Endothelial cell of umbilical vein (primary cell): Measurements from ENCODE around the gene ATAD2B. TPM values are rescaled to one million over a fixed set of nuclear protein-coding genes. Genes with fewer than 3 reads are reported as not detected.

Experiments used
- BruUV-seq: library from RNA; stranded (reverse); fragments of 400-500 nt; replicated peaks from 2 replicates; lab custom pipeline; 2021; lab: Mats Ljungman, UMichigan
- CTCF ChIA-PET: fragments of 300-600, 350-600 bp; sonication (Branson Sonifier 250); formaldehyde crosslinking; loops from one replicate; lab custom pipeline; 2021; ENCODE audit warnings: antibody characterized with exemption, inconsistent platforms; lab: Charles Lee
- POLR2A ChIA-PET: fragments of 300-600, 350-600 bp; sonication (Branson Sonifier 250); formaldehyde crosslinking; loops from one replicate; lab custom pipeline; 2021; ENCODE audit warnings: antibody characterized with exemption, inconsistent platforms; lab: Charles Lee
- DNase-seq: peaks from one replicate; pipeline ENCODE4 v3.0.0-alpha.2; 2011; ENCODE audit warnings: low read depth, low spot score
- FAIRE-seq: peaks from 2 replicates; lab custom pipeline; 2011; peaks lifted over from hg19 to GRCh38; lab: Jason Lieb, UNC
- H2AFZ ChIP-seq: 2 replicates; pipeline ENCODE4 v1.6.0; 2012; ENCODE audit warnings: low read depth, low read length, control low read depth, inconsistent platforms
- H3K27ac ChIP-seq: 2 replicates; pipeline ENCODE4 v1.5.1; 2011; ENCODE audit warnings: low read depth, mild to moderate bottlenecking, control low read depth, low read length, moderate library complexity; ENCODE audit not compliant: insufficient read depth
- H3K27me3 ChIP-seq, 2 experiments: 2 replicates each; pipeline versions ENCODE4 v1.6.0 to v1.6.1; 2011; ENCODE audit warnings: low read length in 2 of 2, mixed read lengths in 1 of 2; ENCODE audit not compliant: control insufficient read depth in 2 of 2, insufficient read depth in 2 of 2
- H3K36me3 ChIP-seq, 2 experiments: 2 replicates in 1 of 2; 3 replicates in 1 of 2; pipeline ENCODE4 v1.5.1; 2011; ENCODE audit warnings: low read length in 2 of 2, mild to moderate bottlenecking in 1 of 2, moderate library complexity in 1 of 2; ENCODE audit not compliant: control insufficient read depth in 2 of 2, insufficient read depth in 2 of 2; ENCODE audit errors: extremely low read depth in 1 of 2
- H3K4me1 ChIP-seq: 3 replicates; pipeline ENCODE4 v1.5.1; 2011; ENCODE audit warnings: mild to moderate bottlenecking, low read length; ENCODE audit not compliant: control insufficient read depth, insufficient read depth; ENCODE audit errors: extremely low read depth
- H3K4me2 ChIP-seq: 2 replicates; pipeline ENCODE4 v1.6.1; 2011; ENCODE audit warnings: low read length, control low read depth, mixed read lengths; ENCODE audit not compliant: insufficient read depth
- H3K4me3 ChIP-seq, 3 experiments: fragments of 200-600 bp in 1 of 3; sonication (generic), shearing (Covaris generic) in 1 of 3; replicated peaks in 1 of 3; 2 replicates each; pipeline ENCODE4 v1.5.1; 2011 to 2016; ENCODE audit warnings: control low read depth in 3 of 3, low read length in 3 of 3, mild to moderate bottlenecking in 2 of 3, inconsistent platforms in 1 of 3, low read depth in 1 of 3, moderate library complexity in 1 of 3; ENCODE audit not compliant: insufficient read depth in 1 of 3
- H3K79me2 ChIP-seq: 2 replicates; pipeline ENCODE4 v1.6.0; 2012; ENCODE audit warnings: low read length, inconsistent platforms; ENCODE audit not compliant: control insufficient read depth, insufficient read depth
- H3K9ac ChIP-seq: replicated peaks from 2 replicates; pipeline ENCODE3; 2011; ENCODE audit warnings: low read length, control low read depth; ENCODE audit not compliant: insufficient read depth; ENCODE audit errors: extremely low read depth
- H3K9me1 ChIP-seq: replicated peaks from 3 replicates; pipeline ENCODE4 v1.6.0; 2011; ENCODE audit warnings: mild to moderate bottlenecking, low read length; ENCODE audit not compliant: control insufficient read depth, insufficient read depth; ENCODE audit errors: extremely low read depth
- H3K9me3 ChIP-seq: replicated peaks from 2 replicates; pipeline ENCODE4 v1.5.1; 2012; ENCODE audit warnings: low read length, inconsistent platforms; ENCODE audit not compliant: control insufficient read depth, insufficient read depth
- H4K20me1 ChIP-seq: replicated peaks from 2 replicates; pipeline ENCODE3; 2011; ENCODE audit warnings: mild to moderate bottlenecking, low read length; ENCODE audit not compliant: control insufficient read depth, insufficient read depth; ENCODE audit errors: extremely low read depth
- EZH2 ChIP-seq: IDR thresholded peaks from 2 replicates; pipeline ENCODE4 v1.6.1; 2012; ENCODE audit warnings: borderline replicate concordance, low read depth, mild to moderate bottlenecking, moderate library complexity, low read length, inconsistent platforms; ENCODE audit not compliant: severe bottlenecking
- FOS ChIP-seq: IDR thresholded peaks from 2 replicates; pipeline ENCODE4 v1.6.1; 2011; ENCODE audit warnings: mild to moderate bottlenecking, low read length, moderate library complexity, borderline replicate concordance; ENCODE audit not compliant: insufficient read depth
- GATA2 ChIP-seq: IDR thresholded peaks from 2 replicates; pipeline ENCODE4 v1.7.0; 2011; ENCODE audit warnings: low read depth, mild to moderate bottlenecking, moderate library complexity, mixed read lengths, low read length; ENCODE audit not compliant: insufficient read length, insufficient read depth
- JUN ChIP-seq: IDR thresholded peaks from 2 replicates; pipeline ENCODE4 v1.6.1; 2011; ENCODE audit warnings: borderline replicate concordance, low read depth; ENCODE audit not compliant: insufficient read length, insufficient read depth
- MYC ChIP-seq: IDR thresholded peaks from one replicate; pipeline ENCODE4 v1.6.1; 2011; ENCODE audit warnings: mild to moderate bottlenecking, low read depth, low read length
- POLR2A ChIP-seq: IDR thresholded peaks from 2 replicates; pipeline ENCODE4 v1.6.1; 2012; ENCODE audit warnings: low read depth, mild to moderate bottlenecking, control low read depth, low read length
- POLR2AphosphoS5 ChIP-seq: IDR thresholded peaks from 2 replicates; pipeline ENCODE4 v1.6.1; 2012; ENCODE audit warnings: low read depth, mild to moderate bottlenecking, control low read depth, low read length, moderate library complexity; ENCODE audit not compliant: insufficient read depth
- dilution Hi-C: fragments of 300-500 bp; cut with MboI; formaldehyde crosslinking; loops from one replicate; pipeline ENCODE4 v1.15.0; 2019; ENCODE audit warnings: low sequenced_read_pairs; ENCODE audit not compliant: extremely low pct_ligation_motif_present
- intact Hi-C: fragments of 100-400 bp; cut with micrococcal nuclease; formaldehyde crosslinking; loops from one replicate; pipeline ENCODE4 v1.10.0; 2022
- polyA plus RNA-seq, 4 experiments: library from polyadenylated mRNA; depleted of rRNA in 3 of 4; stranded (reverse) in 3 of 4; unstranded in 1 of 4; fragments of >200 nt; gene quantifications; 2 replicates each; pipeline versions ENCODE4 v1.2.1 to v1.2.3, GENCODE V29; 2011 to 2012; ENCODE audit warnings: missing spikeins in 1 of 4
- total RNA-seq: library from RNA; stranded (reverse); gene quantifications from 2 replicates; pipeline ENCODE4 v1.2.3, GENCODE V29; 2021
- TF ChIP-seq, protein P1 (sequence below), 2 donors: IDR thresholded peaks; 1 replicate in 1 of 2; 2 replicates in 1 of 2; pipeline ENCODE4 v1.5.1; 2011; ENCODE audit warnings: low read length in 2 of 2, mild to moderate bottlenecking in 2 of 2, moderate library complexity in 2 of 2, control low read depth in 1 of 2, inconsistent platforms in 1 of 2, low read depth in 1 of 2; ENCODE audit not compliant: insufficient read depth in 1 of 2; ENCODE audit errors: extremely low read depth in 1 of 2
- TF ChIP-seq, protein P2 (sequence below): IDR thresholded peaks from 2 replicates; pipeline ENCODE4 v1.6.1; 2011; ENCODE audit not compliant: insufficient read depth, insufficient read length

ATAD2B gene
- total and polyA plus RNA-seq, 2 donors (not counting 3 experiments of a cell fraction or from before 2014, with no cell fraction given), result 2.5 to 19.1 TPM

DNA sequence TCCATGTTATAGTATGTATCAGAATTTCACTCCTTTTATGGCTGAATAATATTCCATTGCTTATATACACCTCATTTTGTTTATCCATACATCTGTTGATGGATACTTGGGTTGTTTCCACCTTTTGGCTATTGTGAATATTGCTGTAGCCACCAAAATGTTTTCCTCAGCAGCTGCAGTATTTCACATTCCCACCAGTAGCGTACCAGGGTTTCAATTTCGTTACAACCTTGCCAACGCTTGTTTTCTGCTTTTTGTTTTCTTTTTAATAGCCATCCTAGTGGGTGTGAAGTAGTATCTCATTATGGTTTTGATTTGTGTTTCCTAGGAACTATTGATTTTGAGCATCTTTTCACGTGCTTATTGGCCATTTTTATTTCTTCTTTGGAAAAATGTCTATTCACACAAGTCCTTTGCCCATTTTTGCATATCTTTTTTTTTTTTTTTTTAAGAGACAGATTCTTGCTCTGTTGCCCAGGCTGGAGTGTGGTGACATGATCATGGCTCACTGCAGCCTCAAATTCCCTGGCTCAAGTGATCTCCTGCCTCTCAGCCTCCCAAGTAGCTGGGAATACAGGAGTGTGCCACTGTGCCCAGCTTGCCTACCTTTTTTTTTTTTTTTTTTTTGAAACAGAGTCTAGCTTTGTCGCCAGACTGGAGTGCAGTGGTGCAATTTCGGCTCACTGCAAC, 27.5 kb upstream of the ATAD2B start:
- TF ChIP-seq, protein P1, sequence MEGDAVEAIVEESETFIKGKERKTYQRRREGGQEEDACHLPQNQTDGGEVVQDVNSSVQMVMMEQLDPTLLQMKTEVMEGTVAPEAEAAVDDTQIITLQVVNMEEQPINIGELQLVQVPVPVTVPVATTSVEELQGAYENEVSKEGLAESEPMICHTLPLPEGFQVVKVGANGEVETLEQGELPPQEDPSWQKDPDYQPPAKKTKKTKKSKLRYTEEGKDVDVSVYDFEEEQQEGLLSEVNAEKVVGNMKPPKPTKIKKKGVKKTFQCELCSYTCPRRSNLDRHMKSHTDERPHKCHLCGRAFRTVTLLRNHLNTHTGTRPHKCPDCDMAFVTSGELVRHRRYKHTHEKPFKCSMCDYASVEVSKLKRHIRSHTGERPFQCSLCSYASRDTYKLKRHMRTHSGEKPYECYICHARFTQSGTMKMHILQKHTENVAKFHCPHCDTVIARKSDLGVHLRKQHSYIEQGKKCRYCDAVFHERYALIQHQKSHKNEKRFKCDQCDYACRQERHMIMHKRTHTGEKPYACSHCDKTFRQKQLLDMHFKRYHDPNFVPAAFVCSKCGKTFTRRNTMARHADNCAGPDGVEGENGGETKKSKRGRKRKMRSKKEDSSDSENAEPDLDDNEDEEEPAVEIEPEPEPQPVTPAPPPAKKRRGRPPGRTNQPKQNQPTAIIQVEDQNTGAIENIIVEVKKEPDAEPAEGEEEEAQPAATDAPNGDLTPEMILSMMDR (IDR thresholded peaks at IDR 0.05; ENCODE audit: extremely low read depth in 1 of 2, insufficient read depth in 1 of 2, low read depth in 1 of 2, low read length in 2 of 2), result no peak
- TF ChIP-seq, protein P2, sequence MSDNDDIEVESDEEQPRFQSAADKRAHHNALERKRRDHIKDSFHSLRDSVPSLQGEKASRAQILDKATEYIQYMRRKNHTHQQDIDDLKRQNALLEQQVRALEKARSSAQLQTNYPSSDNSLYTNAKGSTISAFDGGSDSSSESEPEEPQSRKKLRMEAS, result no peak
- TF ChIP-seq JUN (no peak), EZH2 (no peak), GATA2 (no peak), POLR2A (no peak), FOS (no peak), POLR2AphosphoS5 (no peak), MYC (no peak)
- intact Hi-C loops, result no loop called here
- CTCF ChIA-PET, result interaction anchor here (1.4 kb wide), 1 partner anchor 27 kb away, joined by 5 read pairs; the partner anchor contains the start of gene ATAD2B
- Histone ChIP-seq H3K36me3 (no peaks in the 10 kb centered on the region), H3K4me1 (no peaks in the 10 kb centered on the region), H4K20me1 (no peaks in the 10 kb centered on the region), H3K9me1 (no peaks in the 10 kb centered on the region), H3K79me2 (peaks cover 14% of the 10 kb centered on the region), H3K9me3 (no peaks in the 10 kb centered on the region), H3K4me3 (no peak overlapping the region), H3K27ac (no peak overlapping the region), H3K4me2 (no peak overlapping the region), H3K9ac (no peak overlapping the region), H2AFZ (no peak overlapping the region), H3K27me3 (no peaks in the 10 kb centered on the region)
- BruUV-seq, result no TSS peak
- FAIRE-seq (peak; percentile 59), DNase-seq (no peak)
- POLR2A ChIA-PET, result interaction anchor here (0.7 kb wide), 1 partner anchor 15 kb away, joined by 3 read pairs; no protein-coding TSS in a partner anchor
- dilution Hi-C loops, result no loop called here
